GM19035 (cell line): Measurements from ENCODE around the gene CLHC1.
"Not testable (repeated sequence)": the region's sequence is repeated elsewhere in the genome, so short reads cannot be mapped to it uniquely, and the experiment has no call there.

Experiments used
- ATAC-seq: cut with Tn5 transposase; IDR thresholded peaks from one replicate; pipeline ENCODE4 v1.9.1; 2021; ENCODE audit not compliant: unreplicated experiment

CLHC1 gene

DNA sequence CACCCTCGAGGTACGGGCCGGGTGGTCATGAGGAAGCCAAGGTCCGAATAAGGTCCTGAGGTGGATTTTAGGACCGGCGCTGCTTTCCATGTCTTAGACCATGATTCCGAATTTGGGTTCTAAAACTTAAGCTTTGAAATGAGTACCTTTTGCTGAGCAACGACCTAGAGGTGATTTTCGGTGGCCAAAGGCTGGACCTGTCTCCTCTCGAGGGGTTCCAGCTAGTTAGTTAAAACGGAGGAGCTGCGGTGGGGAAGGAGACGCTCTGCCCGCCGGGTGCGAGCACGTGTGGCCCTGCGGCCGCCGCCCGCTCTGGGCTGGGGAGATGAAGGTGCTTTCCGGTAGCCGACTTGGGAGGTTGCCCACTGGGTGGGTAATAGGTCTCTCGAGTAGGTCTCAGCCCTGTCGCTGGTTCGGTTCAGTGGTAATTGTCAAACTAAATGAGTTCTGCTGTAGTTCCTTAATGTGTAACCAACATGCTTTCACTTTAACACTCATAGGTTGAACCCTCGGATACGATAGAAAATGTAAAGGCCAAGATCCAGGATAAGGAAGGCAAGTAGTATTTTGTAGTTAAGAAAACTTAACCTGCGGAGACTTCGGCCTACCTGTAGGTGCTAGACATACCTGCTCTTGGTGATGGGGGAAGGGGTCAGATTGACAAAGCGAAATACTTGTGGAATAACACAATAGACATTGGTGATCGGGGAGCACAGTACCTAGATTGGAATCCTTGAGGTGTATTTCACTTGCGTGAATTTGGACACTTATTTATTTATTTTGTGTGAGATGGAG, 967 bp upstream of the CLHC1 start:
- peak; percentile 29 for ATAC-seq

GRCh38 chr2:55231546-55232083, 478 bp downstream of the CLHC1 start:
- no peak for ATAC-seq

- ATAC-seq: no peak
Observed at GRCh38 chr2:55230551-55230950, 1.5 kb downstream of the CLHC1 start.

DNA sequence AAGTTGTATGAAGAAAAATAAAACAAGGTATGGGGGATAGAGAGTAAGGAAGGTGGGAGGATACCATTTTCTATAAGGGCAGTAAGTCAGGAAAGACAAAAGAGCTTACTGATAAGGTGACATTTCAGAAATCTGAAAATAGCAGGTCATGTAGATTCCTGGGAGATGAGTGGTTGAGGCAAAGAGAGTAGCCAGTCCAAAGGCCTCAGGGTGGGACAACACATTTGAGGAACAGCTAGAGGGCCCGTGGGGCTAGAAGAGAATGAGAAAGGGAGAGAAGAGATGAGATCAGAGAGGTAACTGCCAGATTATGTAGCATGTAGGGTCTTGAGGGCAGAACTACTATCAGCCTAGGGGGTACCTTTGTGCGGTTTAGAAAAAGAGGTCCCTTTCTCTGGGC, 2.9 kb downstream of the CLHC1 start:
- no peak for ATAC-seq

DNA sequence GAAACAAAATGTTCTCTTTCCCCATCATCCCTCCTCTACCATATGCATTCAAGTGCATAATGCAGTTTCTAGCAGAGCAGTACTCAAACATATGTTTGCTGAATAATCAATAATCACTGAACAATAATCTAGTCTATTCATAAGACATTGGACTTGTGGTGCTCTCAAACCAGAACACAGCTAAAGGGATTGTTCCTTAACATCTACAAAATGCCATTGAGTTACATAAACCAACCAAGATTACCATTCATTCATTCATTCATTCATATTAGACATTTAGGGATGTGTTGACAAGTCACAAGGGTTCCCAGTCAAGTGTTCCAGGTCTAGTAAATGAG, 3.9 kb downstream of the CLHC1 start:
- ATAC-seq: no peak

GRCh38 chr2:55227437-55228225, 4.5 kb downstream of the CLHC1 start:
- not testable (repeated sequence) for ATAC-seq

- no peak for ATAC-seq
Observed at GRCh38 chr2:55225481-55226020, 6.5 kb downstream of the CLHC1 start.

GRCh38 chr2:55224761-55225261, 7.3 kb downstream of the CLHC1 start:
- ATAC-seq: no peak

- no peak for ATAC-seq
Observed at GRCh38 chr2:55223958-55224760, 7.9 kb downstream of the CLHC1 start.

DNA sequence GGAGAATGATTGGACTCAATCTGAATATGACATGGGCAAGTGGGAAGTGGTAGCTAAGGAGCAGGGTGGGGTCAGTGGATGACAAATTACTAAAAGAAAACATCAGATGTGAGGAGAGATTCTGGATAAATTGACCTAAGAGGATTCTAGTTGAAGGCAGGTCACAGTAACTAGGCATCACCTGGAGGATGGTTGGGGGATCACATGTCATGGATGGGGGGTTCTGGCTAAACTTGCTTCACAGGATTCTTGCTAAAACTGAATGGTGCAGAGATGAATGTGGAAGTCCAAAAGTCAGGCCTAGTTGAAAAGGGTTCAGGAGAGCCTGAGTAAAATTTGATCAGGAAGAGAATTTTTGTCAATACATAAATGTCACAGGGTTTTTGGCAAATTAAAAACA, 18.3 kb downstream of the CLHC1 start:
- no peak for ATAC-seq

DNA sequence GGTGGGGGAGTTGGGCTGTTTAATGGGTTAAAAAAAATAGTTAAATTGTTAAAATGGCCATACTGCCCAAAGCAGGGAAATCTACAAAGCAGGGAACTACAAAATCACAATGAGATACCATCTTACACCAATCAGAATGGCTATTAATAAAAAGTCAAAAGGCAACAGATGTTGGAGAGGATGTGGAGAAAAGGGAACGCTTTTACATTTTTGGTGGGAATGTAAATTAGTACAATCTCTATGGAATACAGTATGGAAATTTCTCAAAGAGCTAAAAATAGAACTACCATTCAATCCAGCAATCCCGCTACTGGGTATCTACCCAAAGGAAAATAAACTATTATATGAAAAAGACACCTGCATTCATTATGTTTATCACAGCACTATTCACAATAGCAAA, 27.1 kb downstream of the CLHC1 start:
- ATAC-seq: no peak

- ATAC-seq: no peak
Observed at GRCh38 chr2:55204536-55204935, 27.6 kb downstream of the CLHC1 start.

- ATAC-seq: no peak
Observed at GRCh38 chr2:55200416-55200815, 31.7 kb downstream of the CLHC1 start.

GRCh38 chr2:55196526-55196925, 35.6 kb downstream of the CLHC1 start:
- no peak for ATAC-seq

DNA sequence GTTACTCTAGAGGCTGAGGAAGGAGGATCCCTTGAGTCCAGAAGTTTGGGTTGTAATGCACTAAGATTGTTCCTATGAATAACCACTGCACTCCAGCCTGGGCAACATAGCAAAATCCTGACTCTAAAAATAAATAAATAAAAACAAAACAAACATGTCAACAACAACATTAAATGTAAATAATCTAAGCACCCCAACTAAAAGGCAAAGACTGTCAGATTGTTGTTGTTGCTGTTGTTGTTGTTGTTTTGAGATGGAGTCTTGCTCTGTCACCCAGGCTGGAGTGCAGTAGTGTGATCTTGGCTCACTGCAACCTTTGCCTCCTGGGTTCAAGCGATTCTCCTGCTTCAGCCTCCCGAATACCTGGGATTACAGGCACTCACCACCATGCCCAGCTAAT, 40.2 kb downstream of the CLHC1 start:
- not testable (repeated sequence) for ATAC-seq

GRCh38 chr2:55186837-55187236, 45.3 kb downstream of the CLHC1 start:
- not testable (repeated sequence) for ATAC-seq

DNA sequence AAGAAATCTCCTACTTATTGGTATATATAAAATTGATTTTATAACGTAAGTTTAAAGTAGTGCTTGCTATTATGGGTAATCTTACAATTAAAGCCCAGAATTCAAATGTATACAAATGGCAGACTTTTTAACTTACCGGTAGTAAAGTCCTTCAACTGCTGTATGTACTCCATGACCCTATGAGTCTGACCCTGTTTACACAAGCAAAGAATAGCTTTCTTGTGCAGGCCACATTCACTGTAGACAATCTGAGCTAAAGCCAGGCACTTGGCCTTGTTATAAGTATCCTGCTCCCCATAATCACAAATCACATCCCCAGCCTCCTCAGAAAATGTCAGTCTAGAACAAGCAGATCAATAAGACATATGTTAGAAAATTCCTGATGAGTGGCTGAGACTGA, 51.7 kb downstream of the CLHC1 start:
- ATAC-seq: no peak

DNA sequence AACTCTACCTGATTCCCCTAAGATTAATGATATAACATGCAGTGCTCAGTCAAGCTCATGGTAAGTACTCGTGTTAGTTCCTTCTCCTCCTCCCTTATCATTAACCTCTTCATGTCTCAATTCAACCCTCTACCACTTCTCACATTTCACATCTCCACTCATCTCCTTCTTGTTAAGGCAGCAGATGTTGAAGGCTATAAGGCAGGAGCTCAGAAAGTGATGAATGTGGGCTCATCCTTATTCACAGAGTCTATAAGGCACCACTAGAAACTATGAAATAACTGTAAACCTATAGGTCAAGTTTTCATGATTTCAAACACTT, 56.0 kb downstream of the CLHC1 start:
- ATAC-seq: no peak

- ATAC-seq: peak; percentile 77
Observed at GRCh38 chr2:55175254-55176093, 56.6 kb downstream of the CLHC1 start.

GRCh38 chr2:55173438-55174054, 58.5 kb downstream of the CLHC1 start:
- ATAC-seq: no peak
